Urothelium cell line (cell line): ENCODE results near the gene PPIL4.
"Not testable (repeated sequence)": the region's sequence is repeated elsewhere in the genome, so short reads cannot be mapped to it uniquely, and the experiment has no call there.

Experiments
- DNase-seq: peaks from one replicate; pipeline ENCODE4 v3.0.0; 2011; ENCODE audit warnings: low spot score, mixed read lengths
- FAIRE-seq: peaks from 2 replicates; lab custom pipeline; 2011; peaks lifted over from hg19 to GRCh38; lab: Jason Lieb, UNC

Gene PPIL4

GRCh38 chr6:149534742-149535141, 11.1 kb downstream of the PPIL4 start:
- FAIRE-seq (no peak), DNase-seq (no peak)

- no peak for FAIRE-seq
These were observed 16.2 kb downstream of the PPIL4 start for GRCh38 chr6:149529650-149530049.

GRCh38 chr6:149515494-149515893, 30.3 kb downstream of the PPIL4 start:
- FAIRE-seq: no peak
- DNase-seq: no peak

More at GRCh38 chr6:149529650-149530049, 16.2 kb downstream of the PPIL4 start:
- no peak for DNase-seq

GRCh38 chr6:149513915-149514314, 31.9 kb downstream of the PPIL4 start:
- DNase-seq: no peak
- no peak for FAIRE-seq

- no peak for FAIRE-seq
- no peak for DNase-seq
These were observed 34.9 kb downstream of the PPIL4 start for GRCh38 chr6:149510793-149511512.

GRCh38 chr6:149508485-149508884, 37.4 kb downstream of the PPIL4 start:
- FAIRE-seq: no peak
- no peak for DNase-seq

GRCh38 chr6:149503872-149504271, 42.0 kb downstream of the PPIL4 start:
- DNase-seq (no peak), FAIRE-seq (no peak)

GRCh38 chr6:149503276-149503675, 42.6 kb downstream of the PPIL4 start:
- DNase-seq (no peak), FAIRE-seq (no peak)

- DNase-seq (no peak), FAIRE-seq (no peak)
These were observed 44.1 kb downstream of the PPIL4 start for GRCh38 chr6:149501768-149502167.

- FAIRE-seq: no peak
- no peak for DNase-seq
These were observed 44.6 kb downstream of the PPIL4 start for GRCh38 chr6:149501201-149501600.

GRCh38 chr6:149500096-149500495, 45.7 kb downstream of the PPIL4 start:
- FAIRE-seq: no peak

GRCh38 chr6:149499066-149499465, 46.8 kb downstream of the PPIL4 start:
- FAIRE-seq: no peak

More at GRCh38 chr6:149500096-149500495, 45.7 kb downstream of the PPIL4 start:
- no peak for DNase-seq

GRCh38 chr6:149497365-149497764, 48.5 kb downstream of the PPIL4 start:
- DNase-seq (no peak), FAIRE-seq (no peak)

More at GRCh38 chr6:149499066-149499465, 46.8 kb downstream of the PPIL4 start:
- no peak for DNase-seq

GRCh38 chr6:149496597-149496996, 49.2 kb downstream of the PPIL4 start:
- FAIRE-seq, DNase-seq: not testable (repeated sequence)

- not testable (repeated sequence) for DNase-seq, FAIRE-seq
These were observed 50.4 kb downstream of the PPIL4 start for GRCh38 chr6:149495349-149496016.

- FAIRE-seq, DNase-seq: not testable (repeated sequence)
These were observed 51.0 kb downstream of the PPIL4 start for GRCh38 chr6:149494810-149495209.

GRCh38 chr6:149493761-149494320, 52.0 kb downstream of the PPIL4 start:
- DNase-seq (no peak), FAIRE-seq (no peak)

GRCh38 chr6:149492798-149493343, 53.0 kb downstream of the PPIL4 start:
- FAIRE-seq (no peak), DNase-seq (no peak)

- FAIRE-seq (no peak), DNase-seq (no peak)
These were observed 55.9 kb downstream of the PPIL4 start for GRCh38 chr6:149489967-149490366.

GRCh38 chr6:149488815-149489214, 57.0 kb downstream of the PPIL4 start:
- FAIRE-seq: no peak
- no peak for DNase-seq

- FAIRE-seq (no peak), DNase-seq (no peak)
These were observed 58.5 kb downstream of the PPIL4 start for GRCh38 chr6:149487316-149487715.
